Gastrocnemius medialis (tissue), 4 donors: ENCODE measurements around the gene ILDR2. TPM values are rescaled to one million over a fixed set of nuclear protein-coding genes. Genes with fewer than 3 reads are reported as not detected.

ENCODE experiments used
- total RNA-seq, 4 donors: library from RNA; depleted of rRNA; stranded (reverse); fragments of >200 nt; gene quantifications; one replicate each; pipeline versions ENCODE4 v1.1.0 to v1.2.3, GENCODE V29; 2016

ILDR2 gene
- total RNA-seq, 4 donors from 2014 or later: 0.10 to 0.47 (median 0.25) TPM

Other genes with a start within 250 kb of the ILDR2 start
- 1 to 10 TPM; 6.6 to 9.6 (median 9.0) TPM for gene POGK, start 136.1 kb downstream of the ILDR2 start, total RNA-seq
- gene TADA1, start 99.3 kb downstream of the ILDR2 start, total RNA-seq: 10 to 100 TPM in 2 of 4 donors, 1 to 10 TPM in 2; 8.7 to 11.8 (median 10.0) TPM
- not detected for gene MAEL, start 13.7 kb upstream of the ILDR2 start, total RNA-seq
- 1 to 10 TPM in 1 of 4 donors, not detected in 3; 1.9 TPM for gene GPA33, start 114.8 kb upstream of the ILDR2 start, total RNA-seq
- gene STYXL2, start 118.5 kb upstream of the ILDR2 start, total RNA-seq: 100 to 1,000 TPM in 1 of 4 donors, 10 to 100 TPM in 3; 63.7 to 159 (median 89.1) TPM
- gene POU2F1, start 245.3 kb upstream of the ILDR2 start, total RNA-seq: 1 to 10 TPM; 3.8 to 7.3 (median 4.8) TPM